Mesothelial cell of epicardium (in vitro differentiated cells): ENCODE data around the gene NFATC1. TPM values are rescaled to one million over a fixed set of nuclear protein-coding genes. Genes with fewer than 3 reads are reported as not detected.

ENCODE experiments used
- DNase-seq, 2 experiments: peaks; one replicate each; pipeline ENCODE4 v3.0.0; 2021; ENCODE audit warnings: low spot score in 2 of 2; ENCODE audit not compliant: unreplicated experiment in 2 of 2
- H3K27ac Mint-ChIP-seq: 2 replicates; pipeline ENCODE4 v1.8.0; 2021; ENCODE audit warnings: mixed read lengths
- H3K27me3 Mint-ChIP-seq: 2 replicates; pipeline ENCODE4 v1.8.0; 2021; ENCODE audit warnings: low read depth, mixed read lengths
- H3K36me3 Mint-ChIP-seq: 2 replicates; pipeline ENCODE4 v1.8.0; 2021; ENCODE audit warnings: mixed read lengths
- H3K4me1 Mint-ChIP-seq: 2 replicates; pipeline ENCODE4 v1.8.0; 2021; ENCODE audit warnings: mixed read lengths
- H3K4me3 Mint-ChIP-seq: 2 replicates; pipeline ENCODE4 v1.8.0; 2021; ENCODE audit warnings: mild to moderate bottlenecking, moderate library complexity, mixed read lengths
- H3K9me3 Mint-ChIP-seq: 2 replicates; pipeline ENCODE4 v1.8.0; 2021; ENCODE audit warnings: mixed read lengths
- total RNA-seq: library from RNA; stranded (reverse); gene quantifications from 3 replicates; pipeline ENCODE4 v1.2.1, GENCODE V29; 2021
- TF ChIP-seq, protein P1 (sequence below): fragments of 200-600 bp; sonication (generic); IDR thresholded peaks from one replicate; pipeline ENCODE4 v1.5.0; 2021; ENCODE audit warnings: antibody characterized with exemption; ENCODE audit not compliant: unreplicated experiment

NFATC1 gene
- total RNA-seq, 1 donor from 2014 or later: 13.4 TPM

- TF ChIP-seq, protein P1, sequence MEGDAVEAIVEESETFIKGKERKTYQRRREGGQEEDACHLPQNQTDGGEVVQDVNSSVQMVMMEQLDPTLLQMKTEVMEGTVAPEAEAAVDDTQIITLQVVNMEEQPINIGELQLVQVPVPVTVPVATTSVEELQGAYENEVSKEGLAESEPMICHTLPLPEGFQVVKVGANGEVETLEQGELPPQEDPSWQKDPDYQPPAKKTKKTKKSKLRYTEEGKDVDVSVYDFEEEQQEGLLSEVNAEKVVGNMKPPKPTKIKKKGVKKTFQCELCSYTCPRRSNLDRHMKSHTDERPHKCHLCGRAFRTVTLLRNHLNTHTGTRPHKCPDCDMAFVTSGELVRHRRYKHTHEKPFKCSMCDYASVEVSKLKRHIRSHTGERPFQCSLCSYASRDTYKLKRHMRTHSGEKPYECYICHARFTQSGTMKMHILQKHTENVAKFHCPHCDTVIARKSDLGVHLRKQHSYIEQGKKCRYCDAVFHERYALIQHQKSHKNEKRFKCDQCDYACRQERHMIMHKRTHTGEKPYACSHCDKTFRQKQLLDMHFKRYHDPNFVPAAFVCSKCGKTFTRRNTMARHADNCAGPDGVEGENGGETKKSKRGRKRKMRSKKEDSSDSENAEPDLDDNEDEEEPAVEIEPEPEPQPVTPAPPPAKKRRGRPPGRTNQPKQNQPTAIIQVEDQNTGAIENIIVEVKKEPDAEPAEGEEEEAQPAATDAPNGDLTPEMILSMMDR: no peak
- no peaks in the 10 kb centered on the region for H3K36me3 Mint-ChIP-seq
- no peak overlapping the region for H3K4me3 Mint-ChIP-seq
- H3K27me3 Mint-ChIP-seq: no peaks in the 10 kb centered on the region
- no peak overlapping the region for H3K27ac Mint-ChIP-seq
- no peaks in the 10 kb centered on the region for H3K9me3 Mint-ChIP-seq
- no peak for DNase-seq
- peaks cover 28% of the 10 kb centered on the region for H3K4me1 Mint-ChIP-seq
These were observed 45.7 kb downstream of the NFATC1 start for GRCh38 chr18:79441420-79441819.

DNA sequence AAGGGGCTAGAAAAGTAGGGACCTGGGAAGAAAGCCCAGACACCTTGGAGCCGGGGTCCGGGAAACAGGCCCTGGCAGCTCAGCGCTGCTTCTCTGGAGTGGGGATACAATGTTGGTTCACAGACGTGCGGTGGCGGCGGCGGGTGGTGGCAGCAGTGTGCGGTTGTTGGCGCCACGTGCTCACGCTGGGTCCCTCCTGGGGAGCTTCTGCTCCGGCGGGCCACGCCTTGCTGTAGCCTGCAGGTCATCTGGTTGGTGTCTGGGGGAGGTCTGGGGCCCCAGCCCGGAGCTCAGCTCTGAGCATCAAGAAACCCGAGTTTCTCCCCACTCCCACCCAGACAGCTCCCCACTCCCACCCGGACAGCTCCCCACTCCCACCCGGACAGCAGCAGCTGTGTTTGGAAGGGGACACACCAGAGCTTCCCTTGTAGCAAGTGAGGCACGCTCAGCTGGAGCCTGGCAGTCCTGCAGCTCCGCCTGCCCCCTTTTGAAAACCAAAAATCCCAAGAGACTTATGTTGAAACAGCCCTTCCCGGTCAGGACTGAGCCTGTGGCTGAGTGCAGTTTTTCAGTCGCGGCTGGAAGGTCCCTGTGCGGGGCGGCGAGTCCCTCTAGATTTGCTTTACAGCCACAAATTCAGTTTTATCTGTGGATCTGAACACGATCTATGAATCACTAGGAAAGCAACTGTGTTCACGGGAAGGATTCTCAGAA is 46.9 kb downstream of the NFATC1 start:
- no peaks in the 10 kb centered on the region for H3K36me3 Mint-ChIP-seq
- no peak for DNase-seq
- H3K4me3 Mint-ChIP-seq: no peak overlapping the region
- H3K9me3 Mint-ChIP-seq: no peaks in the 10 kb centered on the region
- peaks cover 32% of the 10 kb centered on the region for H3K4me1 Mint-ChIP-seq
- no peaks in the 10 kb centered on the region for H3K27me3 Mint-ChIP-seq
- TF ChIP-seq, protein P1: no peak
- no peak overlapping the region for H3K27ac Mint-ChIP-seq

DNA sequence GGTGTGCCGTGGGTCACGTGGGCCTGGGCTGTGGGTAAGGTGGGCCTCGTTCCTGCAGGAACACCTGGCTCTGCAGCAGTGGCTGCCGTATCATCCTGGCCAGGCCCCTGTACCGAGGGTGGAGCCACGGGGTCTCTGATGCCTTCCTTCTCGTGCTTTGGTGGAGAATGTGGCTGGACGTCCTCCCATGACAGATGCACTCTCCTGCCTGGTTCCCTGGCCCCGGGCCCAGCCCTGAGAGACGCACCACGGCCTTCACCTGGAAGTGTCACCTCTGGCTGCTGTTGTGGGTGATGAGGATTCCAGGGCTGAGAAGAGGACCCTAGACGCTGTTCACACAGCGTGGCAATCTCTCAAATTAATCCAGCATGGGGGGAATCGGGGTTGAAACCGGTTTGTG is 49.5 kb downstream of the NFATC1 start:
- TF ChIP-seq, protein P1: no peak
- Mint-ChIP-seq H3K4me1 (peaks cover 21% of the 10 kb centered on the region), H3K4me3 (no peak overlapping the region), H3K9me3 (no peaks in the 10 kb centered on the region), H3K27ac (no peak overlapping the region), H3K27me3 (no peaks in the 10 kb centered on the region), H3K36me3 (no peaks in the 10 kb centered on the region)
- no peak for DNase-seq

GRCh38 chr18:79445696-79446561 is 50.2 kb downstream of the NFATC1 start:
- Mint-ChIP-seq H3K27ac (peak overlapping the region; percentile 53), H3K9me3 (no peaks in the 10 kb centered on the region), H3K36me3 (no peaks in the 10 kb centered on the region), H3K4me1 (peaks cover 21% of the 10 kb centered on the region), H3K4me3 (no peak overlapping the region), H3K27me3 (no peaks in the 10 kb centered on the region)
- TF ChIP-seq, protein P1: no peak
- DNase-seq: no peak

DNA sequence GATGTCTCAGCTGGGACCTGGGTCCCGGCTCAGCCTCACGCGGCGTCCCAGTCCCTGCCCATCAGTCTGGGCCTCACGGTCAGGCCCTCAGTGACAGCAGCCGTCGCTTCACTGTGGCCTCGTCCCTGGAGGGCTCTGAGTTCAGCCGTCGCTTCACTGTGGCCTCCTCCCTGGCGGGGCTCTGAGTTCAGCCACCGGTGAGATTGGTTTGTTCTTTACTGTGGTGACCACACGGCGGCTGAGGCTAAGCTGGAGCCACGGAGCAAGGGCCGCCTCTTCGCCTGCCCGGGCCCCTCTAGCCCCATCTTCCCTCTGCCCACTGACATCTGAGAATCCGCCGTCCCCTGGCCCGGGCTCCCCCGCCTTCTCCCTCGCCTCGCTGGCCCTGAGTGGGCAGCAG is 51.2 kb downstream of the NFATC1 start:
- no peaks in the 10 kb centered on the region for H3K9me3 Mint-ChIP-seq
- H3K27me3 Mint-ChIP-seq: no peaks in the 10 kb centered on the region
- peaks cover 21% of the 10 kb centered on the region for H3K4me1 Mint-ChIP-seq
- H3K27ac Mint-ChIP-seq: no peak overlapping the region
- H3K4me3 Mint-ChIP-seq: no peak overlapping the region
- H3K36me3 Mint-ChIP-seq: no peaks in the 10 kb centered on the region
- DNase-seq: no peak
- TF ChIP-seq, protein P1: no peak
